HG02943 (cell line): Measurements from ENCODE around the gene PINLYP.
"Not testable (repeated sequence)": the region's sequence is repeated elsewhere in the genome, so short reads cannot be mapped to it uniquely, and the experiment has no call there.

Experiments used
- ATAC-seq: cut with Tn5 transposase; IDR thresholded peaks from one replicate; pipeline ENCODE4 v1.9.1; 2021; ENCODE audit warnings: mild to moderate bottlenecking, low read depth, moderate library complexity; ENCODE audit not compliant: unreplicated experiment

PINLYP gene

DNA sequence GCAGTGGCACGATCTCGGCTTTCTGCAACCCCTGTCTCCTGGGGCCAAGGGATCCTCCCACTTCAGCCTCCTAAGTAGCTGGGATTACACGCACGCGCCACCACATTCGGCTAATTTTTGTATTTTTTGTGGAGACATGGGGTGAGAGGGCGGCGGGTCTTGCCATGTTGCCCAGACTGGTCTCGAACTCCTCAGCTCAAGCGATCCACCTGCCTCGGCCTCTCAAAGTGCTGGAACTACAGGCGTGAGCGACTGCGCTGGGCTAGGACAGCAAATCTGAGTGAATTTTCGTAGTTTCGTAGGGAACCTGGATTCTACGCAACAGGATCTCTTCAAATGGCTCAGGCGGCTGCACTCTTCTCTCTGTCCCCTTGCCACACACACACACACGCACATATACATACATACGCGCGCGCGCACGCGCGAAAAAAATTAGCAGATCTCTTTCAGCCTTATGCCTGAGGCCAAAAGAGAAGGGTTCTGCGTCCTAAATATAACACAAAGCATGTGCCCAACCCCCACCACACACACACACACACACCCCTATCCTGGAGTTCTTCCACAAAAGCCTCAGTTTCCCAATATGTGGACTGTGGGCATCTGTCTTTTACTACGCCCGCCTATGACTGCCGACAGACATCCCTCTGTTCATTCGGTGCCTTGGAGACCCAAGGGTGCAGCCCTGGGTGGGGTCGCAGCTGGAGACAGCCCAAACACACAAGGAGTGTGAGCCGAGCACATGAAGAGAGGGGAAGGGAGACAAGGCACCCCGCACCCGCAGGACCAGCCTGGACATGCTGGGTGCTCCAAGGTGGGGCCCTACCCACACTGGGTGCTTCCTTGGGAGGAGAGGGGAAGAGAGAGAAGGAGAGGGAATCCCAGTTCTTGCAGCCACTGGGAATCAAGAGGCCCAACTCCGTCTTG is 616 bp downstream of the PINLYP start:
- ATAC-seq = no peak

DNA sequence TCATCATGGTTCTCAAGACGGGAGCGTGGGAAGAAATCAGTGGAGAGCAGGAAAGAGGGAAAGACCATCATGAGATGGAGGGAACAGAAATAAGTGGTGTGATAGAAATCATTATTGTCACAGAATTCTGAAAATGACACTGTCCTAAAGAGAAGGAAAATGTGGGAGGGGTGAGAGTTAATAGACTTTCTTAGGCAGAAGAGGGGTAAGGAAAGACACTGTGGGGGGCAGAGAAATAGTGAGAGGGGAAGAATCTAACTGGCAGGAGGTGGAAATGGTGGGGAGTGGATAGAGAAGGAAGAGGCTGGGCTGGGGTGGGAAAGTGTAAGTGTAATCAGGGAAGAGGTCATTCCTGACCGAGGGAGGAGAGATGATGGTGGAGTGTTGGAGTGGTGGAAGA is 3.2 kb downstream of the PINLYP start:
- ATAC-seq = no peak

DNA sequence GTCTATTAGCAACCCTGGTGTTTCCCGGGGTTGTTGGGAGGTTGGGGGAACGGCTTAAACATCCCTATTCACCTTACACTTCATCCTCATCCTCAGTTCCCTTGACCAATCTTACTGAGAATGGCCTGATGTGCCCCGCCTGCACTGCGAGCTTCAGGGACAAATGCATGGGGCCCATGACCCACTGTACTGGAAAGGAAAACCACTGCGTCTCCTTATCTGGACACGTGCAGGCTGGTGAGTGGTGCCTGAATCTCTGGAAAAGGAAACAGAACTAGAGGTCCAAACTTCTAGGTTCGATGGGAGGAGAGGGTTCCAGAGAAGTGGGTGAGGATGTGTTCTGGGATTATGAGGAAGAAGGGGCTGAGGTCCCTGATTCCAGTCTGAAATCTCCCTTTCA is 5.9 kb downstream of the PINLYP start:
- no peak for ATAC-seq

GRCh38 chr19:43582495-43582894 is 6.9 kb downstream of the PINLYP start:
- no peak for ATAC-seq

DNA sequence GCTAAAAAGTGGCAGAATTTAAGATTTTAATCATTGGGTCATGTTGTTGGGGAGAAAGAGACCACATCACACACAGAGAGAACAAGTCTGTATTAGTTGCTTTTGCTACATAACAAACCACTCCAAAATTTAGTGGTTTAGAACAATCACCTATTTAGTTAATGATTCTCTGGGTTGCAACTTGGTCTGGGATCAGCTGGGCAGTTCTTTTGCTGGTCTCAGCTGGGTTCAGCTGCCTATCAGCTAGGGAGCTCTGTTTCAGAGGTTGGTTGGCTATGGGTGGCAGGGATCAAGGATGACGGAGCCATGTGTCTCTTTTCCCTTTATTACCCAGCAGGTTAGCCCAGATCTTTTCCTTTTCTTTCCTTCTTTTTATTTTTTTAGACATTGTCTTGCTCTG is 8.9 kb downstream of the PINLYP start:
- no peak for ATAC-seq

- no peak for ATAC-seq
These were observed 10.7 kb downstream of the PINLYP start for GRCh38 chr19:43586346-43586745.

DNA sequence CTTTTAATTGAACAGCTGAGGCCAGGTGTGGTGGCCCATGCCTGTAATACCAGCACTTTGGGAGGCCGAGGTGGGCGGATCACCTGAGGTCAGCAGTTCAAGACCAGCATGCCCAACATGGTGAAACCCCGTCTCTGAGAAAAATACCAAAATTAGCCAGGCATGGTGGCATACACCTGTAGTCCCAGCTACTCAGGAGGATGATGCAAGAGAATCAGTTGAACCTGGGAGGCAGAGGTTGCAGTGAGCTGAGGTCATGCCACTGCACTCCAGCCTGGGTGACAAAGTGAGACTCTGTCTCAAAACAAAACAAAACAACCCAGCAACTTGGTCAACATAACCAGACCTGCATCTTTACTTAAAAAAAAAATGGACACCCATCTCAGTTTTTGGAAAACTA is 11.4 kb downstream of the PINLYP start:
- not testable (repeated sequence) for ATAC-seq

GRCh38 chr19:43589277-43589676 is 13.7 kb downstream of the PINLYP start:
- ATAC-seq = no peak

- ATAC-seq = no peak
These were observed 14.1 kb downstream of the PINLYP start for GRCh38 chr19:43589678-43590077.

DNA sequence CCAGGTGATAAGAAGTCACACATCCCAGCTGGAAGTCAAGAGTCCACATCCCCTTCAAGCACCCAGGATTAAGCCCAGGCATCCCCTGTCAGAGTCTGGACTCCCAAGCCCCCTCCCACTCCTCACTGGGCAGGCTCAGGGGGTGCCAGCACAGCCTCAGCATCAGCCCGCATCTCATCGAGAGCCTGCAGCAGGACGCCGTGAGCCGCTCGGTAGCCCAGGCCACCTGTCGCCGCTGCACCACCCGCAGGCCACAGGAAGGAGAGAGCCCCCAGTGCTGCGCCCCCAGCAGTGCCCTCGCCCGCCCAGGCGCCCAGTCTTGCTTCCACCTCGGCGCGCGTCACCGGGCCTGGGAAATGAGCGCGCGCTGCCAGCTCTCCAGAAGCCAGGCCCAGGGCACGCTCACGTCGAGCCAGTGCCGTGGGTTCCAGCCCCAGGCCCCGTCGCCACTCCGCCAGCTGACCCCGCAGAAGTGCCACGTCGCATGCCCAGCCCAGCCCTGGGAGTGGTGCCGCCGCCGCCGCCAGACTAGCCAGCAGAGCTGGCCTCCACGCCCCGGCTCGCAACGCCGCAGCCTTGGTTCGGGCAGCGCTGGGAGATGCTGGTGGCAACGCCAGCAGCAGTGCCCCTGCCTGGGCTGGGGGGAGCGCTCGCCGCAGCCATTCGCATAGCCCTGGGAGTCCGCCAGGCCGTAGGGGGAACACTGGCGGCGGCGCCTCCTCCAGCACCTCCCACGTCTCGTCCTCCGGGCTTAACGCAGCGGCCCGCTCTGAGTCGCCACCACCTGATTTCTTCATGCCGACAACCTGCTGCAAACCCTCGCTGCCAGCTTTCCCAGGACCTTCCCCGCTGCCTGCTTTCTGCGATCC is 16.5 kb downstream of the PINLYP start:
- no peak for ATAC-seq

DNA sequence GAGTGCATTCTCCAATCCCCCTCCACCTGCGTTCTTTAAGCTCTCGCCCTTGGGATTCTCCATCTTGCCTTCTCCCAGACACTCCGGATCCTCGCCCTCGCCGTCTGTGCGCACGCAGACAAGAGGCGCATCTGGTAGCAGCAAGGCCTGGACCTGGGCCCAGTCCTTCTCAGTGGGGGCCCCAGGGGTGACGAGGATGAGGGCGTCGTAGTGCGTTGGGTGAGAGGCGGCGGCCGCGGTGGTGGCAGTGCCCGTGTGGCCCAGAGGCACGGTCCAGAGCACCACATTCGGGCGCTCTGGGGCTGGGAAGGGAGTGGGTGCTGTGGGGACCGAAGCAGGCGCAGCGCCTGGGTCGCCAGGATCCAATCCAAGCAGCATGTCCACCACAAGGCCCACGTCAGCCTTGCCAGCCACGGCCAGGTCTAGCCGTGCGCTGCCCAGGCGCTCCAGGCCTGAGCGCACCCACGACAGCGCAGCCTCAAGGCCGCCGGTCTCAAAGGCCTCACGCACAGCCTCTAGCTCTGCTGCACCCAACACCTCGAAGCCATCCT is 17.3 kb downstream of the PINLYP start:
- ATAC-seq = no peak

DNA sequence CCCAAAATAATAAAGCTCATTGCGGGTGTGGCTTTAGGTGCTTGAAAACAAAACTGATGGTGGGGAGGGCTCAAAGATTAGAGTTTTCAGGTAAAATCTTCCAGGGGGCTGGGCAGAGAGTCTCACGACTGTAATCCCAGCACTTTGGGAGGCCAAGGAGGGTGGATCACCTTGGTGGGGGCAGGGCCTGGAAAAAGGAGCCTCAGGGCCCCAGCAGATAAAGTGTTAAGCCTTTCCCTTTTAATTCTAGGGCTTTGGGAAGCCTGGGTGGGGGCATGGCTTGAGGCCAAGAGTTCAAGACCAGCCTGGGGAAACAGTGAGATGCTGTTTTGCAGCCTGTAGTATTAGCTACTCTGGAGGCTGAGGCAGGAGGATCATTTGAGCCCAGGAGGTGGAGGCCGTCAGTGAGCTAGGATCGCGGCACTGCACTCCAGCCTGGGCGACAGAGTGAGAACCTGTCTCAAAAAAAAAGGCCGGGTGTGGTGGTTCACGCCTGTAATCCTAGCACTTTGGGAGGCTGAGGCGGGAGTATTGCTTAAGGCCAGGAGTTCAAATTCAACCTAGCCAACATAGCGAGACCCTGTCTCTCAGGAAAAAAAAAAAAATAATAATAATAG is 18.6 kb downstream of the PINLYP start:
- no peak for ATAC-seq

- ATAC-seq = no peak
These were observed 19.4 kb downstream of the PINLYP start for GRCh38 chr19:43594710-43595604.

- ATAC-seq = peak; percentile 9
These were observed 20.0 kb downstream of the PINLYP start for GRCh38 chr19:43595605-43595998.

DNA sequence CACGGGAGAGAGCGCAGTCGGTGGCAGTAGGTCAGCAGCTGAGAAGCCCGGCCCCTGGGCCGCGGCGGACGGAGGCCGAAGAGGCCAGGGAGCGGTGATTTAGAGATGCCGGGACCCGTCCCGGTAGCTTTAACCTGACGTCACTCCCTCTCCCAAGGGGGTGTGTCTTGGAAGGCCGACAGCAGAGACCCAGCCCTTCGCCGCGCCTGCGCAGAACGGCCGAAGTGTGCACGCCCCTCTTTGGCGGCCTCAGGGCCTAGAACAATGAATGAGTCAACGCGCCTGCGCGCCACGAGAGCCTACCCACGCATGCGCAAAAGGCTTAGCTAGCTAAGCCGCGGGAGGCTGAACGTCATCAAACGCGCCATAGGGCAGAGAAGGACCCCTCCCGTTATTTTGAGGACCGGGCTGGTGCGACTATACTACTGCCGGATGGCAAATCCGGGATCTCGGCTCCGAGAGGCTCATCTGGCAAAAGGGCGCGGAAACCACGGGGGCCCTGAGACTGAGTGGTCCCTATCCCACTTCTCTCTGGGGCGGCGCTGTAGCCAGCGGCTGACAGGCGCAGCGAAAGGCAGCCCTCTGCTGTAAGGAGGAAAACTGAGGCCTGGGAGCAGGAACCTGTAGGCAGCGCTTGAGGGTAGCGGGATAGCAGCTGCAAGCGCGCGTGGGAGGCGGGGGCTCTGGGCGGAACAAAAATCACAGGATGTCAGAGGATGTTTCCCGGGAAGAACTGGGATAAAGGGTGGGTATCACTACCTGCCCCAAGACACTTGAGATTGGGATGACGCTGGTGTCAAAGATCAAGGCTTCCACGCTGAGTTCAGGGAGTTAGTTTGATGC is 20.6 kb downstream of the PINLYP start, which contains the start of the genes IRGQ and ZNF576:
Gene IRGQ (minus strand): TSS at position 136 of the 843 bp plus-strand sequence. CDS start 796 bp downstream, outside the sequence.
Gene ZNF576 (plus strand): TSS at position 597 of the 843 bp plus-strand sequence. CDS start 514 bp downstream, outside the sequence.
- peak; percentile 78 for ATAC-seq

DNA sequence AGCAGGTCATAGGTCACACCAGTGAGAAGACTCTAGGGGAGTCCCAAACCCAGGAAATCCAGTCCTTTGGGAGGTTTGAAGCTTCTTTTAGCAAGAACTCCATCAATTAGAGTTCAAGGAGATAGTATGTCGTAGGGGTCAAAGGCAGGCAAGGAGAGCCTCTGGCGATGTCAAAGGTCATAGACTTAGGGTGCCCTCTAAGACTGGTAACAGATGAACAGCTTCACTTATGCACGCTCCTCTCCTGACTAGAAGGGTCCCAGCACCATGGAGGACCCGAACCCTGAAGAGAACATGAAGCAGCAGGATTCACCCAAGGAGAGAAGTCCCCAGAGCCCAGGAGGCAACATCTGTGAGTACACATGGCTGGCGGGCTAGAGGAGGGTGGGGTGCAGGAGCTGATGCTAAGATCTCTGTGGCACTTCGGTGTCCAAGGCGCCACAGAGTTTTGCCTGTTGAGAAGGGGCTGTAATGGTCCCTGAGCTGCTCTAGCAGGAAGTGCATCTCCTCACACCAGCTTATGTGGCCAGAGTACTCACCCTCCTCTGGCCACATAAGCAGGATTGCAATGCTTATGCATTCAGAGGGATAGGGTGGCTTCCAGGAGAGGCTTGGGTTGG is 21.4 kb downstream of the PINLYP start:
- no peak for ATAC-seq

DNA sequence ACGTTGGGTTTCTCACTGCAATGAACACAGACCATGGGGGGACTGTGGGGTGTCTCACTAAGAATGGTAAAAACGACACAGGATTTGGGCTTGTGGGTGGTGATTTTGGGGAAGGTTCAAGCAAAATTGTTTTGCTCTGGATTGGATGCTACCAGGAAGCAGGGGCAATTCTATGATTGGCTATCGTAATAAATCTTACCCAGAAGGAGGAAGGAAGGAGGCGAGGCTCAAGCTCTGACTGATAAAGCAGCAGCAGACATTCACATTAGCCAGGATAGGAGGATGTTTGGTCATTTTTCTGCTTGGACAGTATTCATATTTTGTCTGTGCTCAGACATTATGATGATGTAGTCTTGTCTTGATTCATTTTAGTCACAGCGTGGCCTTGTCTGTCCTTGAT is 22.3 kb downstream of the PINLYP start:
- no peak for ATAC-seq
